ENCODE data around the gene SUPT5H. TPM values are rescaled to one million over a fixed set of nuclear protein-coding genes. Genes with fewer than 3 reads are reported as not detected.

Gene SUPT5H
- 10 to 100 TPM; 70.0 to 97.2 (median 78.8) TPM for polyA plus RNA-seq (ENCODE audit: insufficient read length in 10 of 10)
- long read RNA-seq, donor 1, partial matches to known transcripts: 5 of 5 reads
- long read RNA-seq, donor 1, other reads (novel, unspliced or antisense): 0 of 5 reads
- long read RNA-seq, donor 2, partial matches to known transcripts: 0 of 4 reads
- long read RNA-seq, donor 2, other reads (novel, unspliced or antisense): 0 of 4 reads
- long read RNA-seq, donor 3: 0 reads
- long read RNA-seq, donor 4, partial matches to known transcripts: 0 of 2 reads
- long read RNA-seq, donor 4, other reads (novel, unspliced or antisense): 0 of 2 reads
- long read RNA-seq, donor 5: 0 reads
- long read RNA-seq, donor 6, partial matches to known transcripts: 0 of 3 reads
- long read RNA-seq, donor 6, other reads (novel, unspliced or antisense): 0 of 3 reads
- long read RNA-seq, donor 7, partial matches to known transcripts: 0 of 5 reads
- long read RNA-seq, donor 7, other reads (novel, unspliced or antisense): 0 of 5 reads
- long read RNA-seq, donor 8, partial matches to known transcripts: 0 of 2 reads
- long read RNA-seq, donor 8, other reads (novel, unspliced or antisense): 0 of 2 reads
- long read RNA-seq, donor 9: 0 reads

GRCh38 chr19:39445196-39446111 is at the start of gene SUPT5H:
Gene SUPT5H, plus strand, starts transcription at chr19:39445582. Its CDS starts 309 bp downstream, at chr19:39445891.
- DNase-seq: peak; percentile 96 to 99 (median 98)

- DNase-seq: peak; percentile 78 to 94 (median 90)
These were observed 47.8 kb upstream of the SUPT5H start for GRCh38 chr19:39397360-39398296.

DNA sequence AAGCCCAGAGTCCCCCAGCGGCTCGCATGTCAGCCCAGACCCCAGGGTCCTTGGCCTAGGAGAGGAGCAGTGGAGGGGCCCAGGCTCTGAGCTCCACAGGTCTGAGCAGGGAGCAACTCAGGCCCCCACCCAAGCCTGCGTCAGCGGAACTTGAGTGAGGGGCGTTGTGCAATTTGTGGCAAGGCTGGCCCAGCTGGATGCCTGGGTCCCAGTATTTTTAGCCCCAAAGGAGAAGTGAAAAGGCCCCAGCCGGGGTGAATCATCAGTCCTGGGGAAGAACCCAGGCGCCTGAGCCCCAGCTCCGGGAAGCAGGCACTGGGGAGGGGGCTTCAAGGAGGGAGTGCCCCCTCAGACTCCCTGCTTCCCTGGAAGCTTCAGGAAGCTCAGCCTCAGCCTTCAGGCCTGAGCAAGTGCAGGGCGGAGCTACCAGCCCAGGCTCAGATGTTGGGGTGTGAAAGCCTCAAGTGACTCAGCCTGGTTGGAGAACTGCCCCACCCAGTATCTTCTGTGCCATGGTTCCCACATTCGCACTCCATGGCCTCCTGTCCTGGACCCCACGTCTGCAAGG is 47.0 kb upstream of the SUPT5H start:
- DNase-seq: peak in 1 of 3 donors; percentile 56

DNA sequence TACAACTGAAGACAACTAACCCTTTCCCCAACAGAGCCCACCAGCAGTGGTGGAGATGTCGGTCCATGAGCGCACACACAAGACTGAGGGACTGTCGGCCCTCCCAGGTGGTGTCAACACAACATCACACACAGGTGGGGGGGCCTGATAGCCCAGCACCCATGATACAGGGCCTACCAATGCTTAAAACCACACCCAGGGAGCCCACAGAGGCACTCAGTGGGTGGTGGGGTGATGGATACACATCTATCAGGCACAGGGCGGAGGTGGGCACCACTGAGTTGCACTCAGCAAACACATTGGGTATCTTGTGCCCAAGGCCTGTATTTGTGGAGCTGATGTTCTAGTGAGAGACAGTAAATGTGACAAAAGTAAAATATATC is 45.7 kb upstream of the SUPT5H start:
- DNase-seq: no peak

DNA sequence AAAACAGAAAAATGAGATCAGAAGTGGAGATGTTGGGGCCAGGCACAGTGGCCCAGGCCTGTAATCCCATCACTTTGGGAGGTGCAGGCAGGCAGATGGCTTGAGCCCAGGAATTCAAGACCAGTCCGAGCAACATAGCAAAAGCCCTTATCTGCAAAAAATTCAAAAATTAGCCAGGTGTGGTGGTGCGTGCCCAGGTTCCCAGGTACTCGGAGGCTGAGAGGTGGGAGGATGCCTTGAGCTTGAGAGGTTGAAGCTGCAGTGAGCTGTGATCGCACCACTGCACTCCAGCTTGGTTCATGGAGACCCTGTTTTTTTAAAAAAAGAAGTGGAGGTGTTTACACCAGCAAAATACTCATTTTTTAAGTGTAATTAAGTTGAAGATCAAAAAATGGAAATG is 45.3 kb upstream of the SUPT5H start:
- no peak for DNase-seq

- DNase-seq: no peak
These were observed 44.3 kb upstream of the SUPT5H start for GRCh38 chr19:39401070-39401548.

DNA sequence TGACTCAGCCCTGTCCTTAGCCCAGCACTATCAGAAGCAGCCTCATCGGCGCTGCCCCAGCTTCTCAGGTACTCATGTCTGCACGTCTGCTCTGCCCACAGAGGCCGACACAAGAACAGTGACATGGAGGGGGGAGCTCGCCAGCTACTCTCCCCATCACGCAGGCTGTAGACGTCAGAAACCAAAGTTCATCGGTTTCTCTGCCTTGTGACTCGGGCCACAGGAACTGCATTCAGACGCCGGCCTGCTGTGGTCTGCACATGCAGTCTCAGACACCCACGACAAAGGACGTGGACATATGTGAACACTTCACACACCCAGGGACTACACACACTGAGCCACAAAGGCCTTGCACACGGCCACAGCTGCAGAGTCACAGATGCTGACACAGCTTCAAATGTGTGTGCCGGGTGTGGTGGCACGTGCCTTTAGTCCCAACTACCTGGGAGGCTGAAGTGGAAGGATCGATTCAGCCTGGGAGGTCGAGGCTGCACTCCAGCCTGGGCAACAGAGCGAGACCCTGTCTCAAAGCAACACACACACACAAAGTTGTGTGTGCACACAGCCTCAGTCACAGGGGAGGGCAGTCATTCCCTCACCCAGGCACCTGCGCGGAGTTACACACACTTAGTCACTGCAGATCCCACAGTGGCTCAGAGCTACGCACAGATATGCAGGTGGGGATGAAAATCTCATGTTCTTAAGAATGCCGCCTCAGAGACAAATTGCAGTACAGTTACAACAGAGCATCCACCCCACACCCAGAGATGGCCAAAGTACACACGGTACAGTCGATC is 43.6 kb upstream of the SUPT5H start:
- DNase-seq: peak in 1 of 3 donors; percentile 57

DNA sequence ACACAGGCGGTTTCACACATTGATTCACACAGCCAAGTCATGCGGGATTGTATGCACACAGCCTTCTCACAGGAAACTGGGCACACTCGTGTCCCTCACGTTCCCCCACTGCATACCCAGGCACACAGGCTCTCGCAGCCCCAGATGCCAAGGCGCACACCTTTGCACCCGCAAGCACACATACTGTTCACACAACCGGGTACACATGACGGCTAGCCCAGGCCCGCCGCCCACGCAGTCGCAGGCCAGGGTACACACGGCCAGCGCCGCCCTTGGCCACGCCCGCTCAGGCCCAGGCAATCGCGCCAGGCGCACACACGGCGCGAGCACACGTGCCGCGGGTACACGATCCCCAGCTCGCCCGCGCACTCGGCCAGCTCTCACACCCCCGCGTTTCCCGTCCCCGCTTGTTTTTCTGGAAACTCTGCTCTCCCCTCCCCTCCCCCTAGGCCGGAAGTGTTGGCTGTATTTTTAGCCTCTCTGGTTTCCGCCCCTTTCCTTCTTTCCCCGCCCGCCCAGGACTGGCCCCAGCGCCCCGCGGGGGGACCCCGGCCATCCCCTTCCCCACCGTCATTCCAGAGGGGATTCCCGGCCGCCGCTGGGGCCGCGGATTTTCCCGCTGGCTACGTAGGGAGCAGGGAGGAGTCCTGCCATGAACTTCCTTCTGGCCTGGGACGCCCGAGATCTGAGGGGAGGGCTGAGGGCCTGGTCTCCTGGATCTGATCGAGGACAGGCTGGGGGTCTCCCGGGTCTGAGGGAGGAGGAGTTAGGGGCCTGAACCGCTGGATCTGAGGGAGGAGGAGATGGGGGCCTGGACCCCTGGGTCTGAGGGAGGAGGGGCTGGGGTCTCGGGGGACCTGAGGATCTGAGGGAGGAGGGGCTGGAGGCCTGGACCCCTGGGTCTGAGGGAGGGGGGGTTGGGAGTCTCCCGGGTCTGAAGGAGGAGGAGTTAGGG is 42.8 kb upstream of the SUPT5H start:
- DNase-seq: peak; percentile 92 to 96 (median 93)

GRCh38 chr19:39403331-39404312 is 41.8 kb upstream of the SUPT5H start:
- peak; percentile 97 to 99 (median 99) for DNase-seq

GRCh38 chr19:39405261-39405957 is 40.0 kb upstream of the SUPT5H start:
- peak in 1 of 3 donors; percentile 50 for DNase-seq

GRCh38 chr19:39405958-39406655 is 39.3 kb upstream of the SUPT5H start:
- DNase-seq: no peak

DNA sequence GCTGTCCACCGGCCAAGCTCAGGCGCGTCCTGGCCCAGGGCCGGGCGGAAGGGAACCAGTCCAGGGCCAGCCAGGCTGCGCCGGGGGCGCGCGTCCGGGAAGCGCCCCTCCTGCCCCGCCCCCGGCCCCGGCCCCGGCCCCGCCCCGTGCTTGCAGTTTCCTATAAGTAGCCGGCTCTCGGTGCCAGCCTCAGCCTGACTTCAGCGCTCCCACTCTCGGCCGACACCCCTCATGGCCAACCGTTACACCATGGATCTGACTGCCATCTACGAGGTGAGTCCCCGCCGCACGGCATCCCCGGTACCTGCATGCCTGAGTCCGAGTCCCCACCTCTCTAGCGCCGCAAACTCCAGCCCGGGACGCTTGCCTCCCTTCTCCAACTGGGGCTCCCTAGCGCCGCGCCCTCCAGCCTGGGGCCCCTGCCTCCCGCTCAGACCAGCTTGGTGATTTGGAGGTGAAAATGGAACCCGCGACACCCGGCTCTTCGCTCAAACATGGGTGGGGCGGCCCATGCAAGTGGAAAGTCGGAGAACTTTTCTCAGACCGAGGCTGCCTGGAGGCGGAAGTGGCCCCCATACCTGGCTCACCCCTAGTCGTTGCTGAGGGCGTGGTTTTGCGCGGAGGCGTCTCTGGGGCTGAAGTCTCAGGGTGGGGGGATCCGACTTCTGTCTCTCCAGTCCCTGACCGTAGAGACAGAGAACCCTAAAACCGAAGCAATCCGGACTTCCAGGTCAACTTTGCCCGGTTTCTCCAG is 38.5 kb upstream of the SUPT5H start, which contains the start of gene ZFP36:
ZFP36 (plus strand) TSS at position 192 of the 754 bp plus-strand sequence; CDS start at position 250, 58 bp downstream.
- DNase-seq: peak in 2 of 3 donors; percentile 89 to 91

- DNase-seq: no peak
These were observed 38.0 kb upstream of the SUPT5H start for GRCh38 chr19:39407410-39407659.

DNA sequence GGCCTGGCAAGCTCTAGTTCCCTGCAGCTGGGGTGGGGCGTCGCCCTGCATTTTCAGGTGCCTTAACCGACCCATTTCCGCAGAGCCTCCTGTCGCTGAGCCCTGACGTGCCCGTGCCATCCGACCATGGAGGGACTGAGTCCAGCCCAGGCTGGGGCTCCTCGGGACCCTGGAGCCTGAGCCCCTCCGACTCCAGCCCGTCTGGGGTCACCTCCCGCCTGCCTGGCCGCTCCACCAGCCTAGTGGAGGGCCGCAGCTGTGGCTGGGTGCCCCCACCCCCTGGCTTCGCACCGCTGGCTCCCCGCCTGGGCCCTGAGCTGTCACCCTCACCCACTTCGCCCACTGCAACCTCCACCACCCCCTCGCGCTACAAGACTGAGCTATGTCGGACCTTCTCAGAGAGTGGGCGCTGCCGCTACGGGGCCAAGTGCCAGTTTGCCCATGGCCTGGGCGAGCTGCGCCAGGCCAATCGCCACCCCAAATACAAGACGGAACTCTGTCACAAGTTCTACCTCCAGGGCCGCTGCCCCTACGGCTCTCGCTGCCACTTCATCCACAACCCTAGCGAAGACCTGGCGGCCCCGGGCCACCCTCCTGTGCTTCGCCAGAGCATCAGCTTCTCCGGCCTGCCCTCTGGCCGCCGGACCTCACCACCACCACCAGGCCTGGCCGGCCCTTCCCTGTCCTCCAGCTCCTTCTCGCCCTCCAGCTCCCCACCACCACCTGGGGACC is 37.6 kb upstream of the SUPT5H start:
- DNase-seq: no peak

Data from muscle of back (tissue), 13 donors.